ENCODE data around the gene REC8.
"Not testable (repeated sequence)": the region's sequence is repeated elsewhere in the genome, so short reads cannot be mapped to it uniquely, and the experiment has no call there.

The REC8 gene

DNA sequence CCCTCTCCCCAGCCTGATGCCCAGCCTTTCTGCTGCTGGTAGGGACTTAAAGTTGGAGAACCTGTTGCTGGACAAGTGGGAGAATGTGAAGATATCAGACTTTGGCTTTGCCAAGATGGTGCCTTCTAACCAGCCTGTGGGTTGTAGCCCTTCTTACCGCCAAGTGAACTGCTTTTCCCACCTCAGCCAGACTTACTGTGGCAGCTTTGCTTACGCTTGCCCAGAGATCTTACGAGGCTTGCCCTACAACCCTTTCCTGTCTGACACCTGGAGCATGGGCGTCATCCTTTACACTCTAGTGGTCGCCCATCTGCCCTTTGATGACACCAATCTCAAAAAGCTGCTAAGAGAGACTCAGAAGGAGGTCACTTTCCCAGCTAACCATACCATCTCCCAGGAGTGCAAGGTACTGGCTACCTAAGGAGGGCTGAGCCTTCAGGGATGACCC is 35.2 kb downstream of the REC8 start:
- no peak for DNase-seq

DNA sequence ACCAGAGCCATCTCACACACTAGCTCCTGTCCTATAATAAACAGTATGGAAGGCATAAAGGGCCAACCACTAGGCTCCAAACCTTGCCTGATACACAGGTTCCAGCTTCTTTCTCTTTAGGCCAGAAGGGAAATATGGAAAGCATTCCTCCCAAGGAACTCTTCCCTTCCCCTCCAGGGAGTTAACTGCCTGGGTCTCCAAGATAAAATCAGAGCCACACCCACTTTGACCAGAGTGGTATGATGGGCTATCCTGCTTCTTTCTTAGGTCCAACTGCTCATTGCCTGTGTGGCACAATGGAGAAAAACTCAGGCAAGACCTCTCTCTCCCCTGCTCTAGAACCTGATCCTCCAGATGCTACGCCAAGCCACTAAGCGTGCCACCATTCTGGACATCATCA is 35.7 kb downstream of the REC8 start:
- DNase-seq, result no peak

DNA sequence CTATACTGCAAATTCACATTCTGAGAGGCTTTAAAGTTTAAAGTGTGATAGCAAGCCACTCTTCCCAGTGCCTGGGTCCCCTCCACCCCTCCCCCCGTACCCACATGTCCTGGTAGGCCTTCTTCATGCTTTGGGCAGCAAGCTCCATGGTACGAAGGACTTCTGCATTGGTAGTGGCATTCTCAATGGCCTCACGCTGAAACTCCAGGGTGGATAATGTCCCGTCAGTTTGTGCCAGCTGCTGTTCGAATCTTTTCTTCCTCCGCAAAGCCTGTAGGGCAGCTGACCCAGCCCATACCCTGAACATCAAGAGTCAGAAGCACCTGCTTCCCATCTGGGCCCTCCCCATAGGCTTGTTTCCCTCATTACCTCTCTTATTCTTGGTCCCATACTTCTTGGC is 39.4 kb downstream of the REC8 start:
- no peak for DNase-seq

DNA sequence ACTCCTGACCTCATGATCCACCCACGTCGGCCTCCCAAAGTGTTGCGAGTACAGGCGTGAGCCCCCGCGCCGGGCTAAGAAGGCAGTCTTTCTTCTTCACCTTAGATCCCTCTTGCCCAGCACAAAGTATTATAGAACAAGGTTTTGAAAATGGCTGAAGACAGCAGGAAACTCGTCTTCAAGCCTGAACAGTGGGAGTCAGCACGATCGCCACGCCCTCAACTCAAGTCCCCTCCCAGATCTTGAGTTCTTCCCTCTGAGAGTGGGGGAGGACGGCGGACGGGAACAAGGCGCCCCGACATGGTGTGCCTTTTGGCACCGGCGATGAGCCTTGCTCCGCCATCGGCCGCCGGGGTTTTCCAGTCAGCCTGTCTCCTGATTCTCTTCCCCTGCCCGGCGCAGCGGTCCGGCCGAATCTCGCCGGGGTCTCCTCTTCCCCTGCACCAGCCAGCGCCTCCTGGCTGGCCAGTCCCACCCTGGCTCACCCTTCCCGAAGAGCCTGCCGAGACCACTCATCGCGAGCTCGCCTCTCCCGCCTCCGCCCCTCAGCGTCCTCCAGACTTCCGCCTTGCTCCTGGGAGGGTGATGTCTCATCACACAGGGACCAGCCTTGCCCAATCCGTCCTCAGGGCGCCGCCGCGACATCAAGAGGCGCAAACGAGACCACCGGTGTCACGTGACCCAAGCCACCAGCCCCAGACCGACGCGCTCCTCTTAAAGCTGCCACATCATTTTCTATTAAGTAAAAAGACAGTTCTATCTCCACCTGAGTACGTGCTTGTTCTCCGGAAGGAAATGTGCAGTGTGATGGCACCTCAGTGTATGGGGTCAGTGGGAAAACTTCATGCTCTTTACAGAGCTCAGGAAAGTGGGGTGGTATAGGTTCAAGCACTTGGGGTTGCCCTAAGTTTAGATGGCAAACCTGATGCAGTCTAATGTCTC is 41.3 kb downstream of the REC8 start, which contains the start of gene CHMP4A:
TSS of gene CHMP4A (minus strand) at position 565 of the 942 bp plus-strand sequence. CDS start at position 516, 49 bp downstream.
- peak; percentile 82 for DNase-seq

DNA sequence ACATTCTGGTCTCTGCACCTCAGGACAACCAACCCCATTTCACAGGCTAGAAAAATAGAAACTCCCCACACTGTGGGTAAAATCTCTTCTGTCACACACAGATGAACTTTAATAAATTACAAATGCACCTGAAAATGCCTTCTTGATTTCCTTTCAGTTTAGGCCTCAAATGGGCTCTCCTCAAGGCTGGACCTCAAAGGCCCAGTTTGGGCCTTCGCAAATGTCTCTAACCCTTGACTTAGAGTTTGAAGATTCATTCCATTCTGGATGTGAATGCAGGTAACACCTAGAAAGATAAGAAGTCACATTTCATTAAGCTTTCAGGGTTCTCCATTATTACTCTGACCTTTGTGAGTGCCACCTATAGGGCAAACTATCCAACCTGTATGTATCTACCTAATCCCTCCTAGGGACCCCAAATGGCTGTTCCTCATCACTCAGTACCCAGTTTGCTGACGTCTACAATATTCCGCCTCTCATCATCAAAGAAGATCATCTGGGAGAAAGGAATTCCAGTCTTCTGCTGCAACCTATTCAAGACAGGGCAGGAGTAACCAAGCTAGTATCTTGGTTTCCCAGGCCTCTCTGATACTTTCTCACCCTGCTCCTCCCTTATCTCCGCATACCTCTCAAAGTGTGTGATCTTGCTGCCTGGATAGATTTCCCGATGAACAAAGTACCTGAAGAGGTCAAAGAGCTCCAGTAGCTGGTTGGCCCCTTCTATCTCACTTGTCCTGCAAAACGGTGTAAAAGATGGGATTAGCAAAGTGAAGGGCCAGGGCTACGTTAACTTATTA is 42.2 kb downstream of the REC8 start:
- no peak for DNase-seq

- DNase-seq, result peak; percentile 81
These were observed 43.8 kb downstream of the REC8 start, which contains the start of gene MDP1 for GRCh38 chr14:24215495-24216344. MDP1 (minus strand) TSS chr14:24216066; CDS start chr14:24215955, 111 bp downstream.

DNA sequence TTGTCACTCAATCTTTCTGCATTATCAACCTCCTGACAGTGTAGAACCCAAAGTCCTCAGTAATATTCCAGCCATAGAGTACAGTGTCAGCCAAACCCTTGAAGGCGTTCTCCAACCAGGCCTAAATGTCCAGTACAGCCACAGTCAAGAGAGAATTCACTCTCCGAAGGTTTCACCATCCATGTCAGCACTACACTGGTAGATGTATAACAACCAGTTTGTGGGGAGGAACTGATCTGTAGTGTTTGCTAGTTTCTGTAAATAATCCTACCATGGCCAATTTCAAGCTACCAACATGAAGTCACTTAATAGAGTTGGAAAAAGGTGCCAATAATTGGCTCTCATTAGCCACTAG is 44.4 kb downstream of the REC8 start:
- DNase-seq, result no peak

GRCh38 chr14:24216876-24217275 is 45.0 kb downstream of the REC8 start:
- not testable (repeated sequence) for DNase-seq

DNA sequence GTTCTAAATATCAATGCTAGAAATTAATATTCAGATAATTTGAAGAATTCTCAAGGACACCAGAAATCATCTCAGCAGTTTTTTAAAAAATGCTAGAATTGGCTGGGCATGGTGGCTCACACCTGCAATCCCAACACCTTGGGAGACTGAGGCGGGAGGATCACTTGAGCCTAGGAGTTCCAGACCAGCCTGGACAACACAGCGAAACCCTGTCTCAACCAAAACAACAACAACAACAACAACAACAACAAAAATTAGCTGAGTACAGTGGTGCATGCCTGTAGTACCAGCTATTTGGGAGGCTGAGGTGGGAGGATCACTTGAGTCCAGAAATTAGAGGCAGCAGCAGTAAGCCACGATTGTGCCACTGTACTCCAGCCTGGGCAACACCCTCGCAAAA is 47.2 kb downstream of the REC8 start:
- DNase-seq, result no peak

DNA sequence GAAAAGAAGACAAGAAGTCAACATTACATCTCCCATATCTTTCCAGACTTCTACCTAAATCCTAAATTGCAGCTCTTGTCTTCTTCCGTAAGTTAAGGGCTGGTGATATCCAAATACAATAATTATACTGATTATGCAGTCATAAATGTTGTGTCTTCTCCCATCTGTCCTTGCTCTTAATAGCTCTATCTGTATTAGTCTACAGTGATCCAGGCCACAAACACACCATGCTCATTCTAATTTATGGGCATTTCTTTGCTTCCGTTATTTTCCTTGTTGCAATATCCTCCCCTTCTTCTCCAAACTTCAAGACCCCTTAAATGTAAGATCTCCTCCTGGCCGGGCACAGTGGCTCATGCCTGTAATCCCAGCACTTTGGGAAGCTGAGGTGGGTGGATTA is 47.6 kb downstream of the REC8 start:
- no peak for DNase-seq

DNA sequence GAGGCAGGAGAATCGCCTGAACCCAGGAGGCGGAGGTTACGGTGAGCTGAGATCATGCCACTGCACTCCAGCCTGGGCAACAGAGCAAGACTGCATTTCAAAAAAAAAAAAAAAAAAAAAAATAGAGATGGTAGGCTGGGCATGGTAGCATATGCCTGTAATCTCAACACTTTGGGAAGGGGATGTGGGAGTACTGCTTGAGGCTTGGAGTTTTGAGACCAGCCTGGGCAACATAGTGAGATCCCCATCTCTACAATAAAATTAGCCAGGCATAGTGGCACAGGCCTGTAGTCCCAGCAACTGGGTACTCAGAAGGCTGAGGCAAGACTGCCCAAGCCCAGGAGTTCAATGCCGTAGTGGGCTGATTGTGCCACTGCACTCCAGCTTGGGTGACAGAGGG is 51.1 kb downstream of the REC8 start:
- DNase-seq, result not testable (repeated sequence)

GRCh38 chr14:24224618-24225071 is 52.8 kb downstream of the REC8 start:
- DNase-seq, result no peak

- DNase-seq, result no peak
These were observed 54.6 kb downstream of the REC8 start for GRCh38 chr14:24226473-24226872.

GRCh38 chr14:24228902-24229301 is 57.0 kb downstream of the REC8 start:
- no peak for DNase-seq

All from NCI-H526 treated with DMSO at 0.1 percent for 48 hours (cell line).